K562 (cell line): ENCODE measurements around the gene CCDC88C. TPM values are rescaled to one million over a fixed set of nuclear protein-coding genes. Genes with fewer than 3 reads are reported as not detected.

Experiments used
- ATAC-seq: fragments of 200-7000 bp; cut with Tn5 transposase; 3 replicates; pipeline ENCODE4 v1.9.1; 2020; ENCODE audit warnings: moderate library complexity
- BruUV-seq: library from RNA; stranded (reverse); fragments of 400-500 nt; replicated peaks from 2 replicates; lab custom pipeline; 2021; lab: Mats Ljungman, UMichigan
- CTCF ChIA-PET: fragments of 300-600 bp; formaldehyde crosslinking; extraction: SDS; loops from one replicate; lab custom pipeline; 2021; ENCODE audit warnings: low intra/inter-chr PET ratio; lab: Yijun Ruan, JAX
- POLR2A ChIA-PET: fragments of 300-600, 350-650 bp; sonication (Branson Sonifier 250); formaldehyde crosslinking; extraction: SDS; loops from one replicate; lab custom pipeline; 2021; ENCODE audit warnings: antibody characterized with exemption, inconsistent platforms; lab: Yijun Ruan, JAX
- DNase-seq, 4 experiments: peaks; one replicate each; pipeline versions ENCODE4 v3.0.0 to v3.0.0-alpha.2; 2011 to 2018; ENCODE audit warnings: low spot score in 3 of 4, mixed read lengths in 3 of 4; ENCODE audit errors: extremely low read depth in 1 of 4
- FAIRE-seq: peaks from 2 replicates; lab custom pipeline; 2011; peaks lifted over from hg19 to GRCh38; lab: Jason Lieb, UNC
- H2AFZ ChIP-seq: 2 replicates; pipeline ENCODE4 v1.6.0; 2011; ENCODE audit warnings: low read depth, low read length, control low read depth, inconsistent platforms
- H3K27ac ChIP-seq: fragments of 200-600 bp; 3 replicates; pipeline ENCODE4 v1.8.0; 2011; ENCODE audit warnings: low read depth, mild to moderate bottlenecking, control low read depth, inconsistent platforms, low read length, moderate library complexity, mixed read lengths; ENCODE audit errors: extremely low read depth
- H3K27me3 ChIP-seq, 2 experiments: fragments of 300-600 bp in 1 of 2; 2 replicates in 1 of 2; 3 replicates in 1 of 2; pipeline versions ENCODE4 v1.6.0 to v1.8.0; 2011; ENCODE audit warnings: inconsistent platforms in 2 of 2, low read length in 2 of 2, mild to moderate bottlenecking in 1 of 2, mixed read lengths in 1 of 2, moderate library complexity in 1 of 2; ENCODE audit not compliant: control insufficient read depth in 2 of 2, insufficient read depth in 2 of 2
- H3K36me3 ChIP-seq: fragments of 300-600 bp; 3 replicates; pipeline ENCODE4 v1.8.0; 2011; ENCODE audit warnings: mild to moderate bottlenecking, low read length, inconsistent platforms; ENCODE audit not compliant: control insufficient read depth, insufficient read depth
- H3K4me1 ChIP-seq, 2 experiments: fragments of 200-600 bp in 1 of 2; replicated peaks in 1 of 2; 2 replicates in 1 of 2; 3 replicates in 1 of 2; pipeline versions ENCODE4 v1.5.1 to v1.8.0; 2011; ENCODE audit warnings: inconsistent platforms in 2 of 2, low read length in 2 of 2, mild to moderate bottlenecking in 1 of 2, mixed read lengths in 1 of 2, moderate library complexity in 1 of 2; ENCODE audit not compliant: control insufficient read depth in 2 of 2, insufficient read depth in 2 of 2
- H3K4me2 ChIP-seq: 2 replicates; pipeline ENCODE4 v1.6.1; 2011; ENCODE audit warnings: low read length, control low read depth, inconsistent platforms, mixed read lengths; ENCODE audit not compliant: insufficient read depth
- H3K4me3 ChIP-seq: fragments of 200-600 bp; sonication (generic), shearing (Covaris generic); 2 replicates; pipeline ENCODE4 v1.5.1; 2016; ENCODE audit warnings: control low read depth, inconsistent platforms
- H3K79me2 ChIP-seq: fragments of 200-600 bp; 3 replicates; pipeline ENCODE4 v1.8.0; 2011; ENCODE audit warnings: low read length, inconsistent platforms; ENCODE audit not compliant: control insufficient read depth, insufficient read depth
- H3K9ac ChIP-seq, 2 experiments: 2 replicates each; pipeline versions ENCODE4 v1.6.0 to v1.6.1; 2011; ENCODE audit warnings: low read depth in 2 of 2, low read length in 2 of 2, control low read depth in 1 of 2, inconsistent platforms in 1 of 2, mild to moderate bottlenecking in 1 of 2, mixed read lengths in 1 of 2; ENCODE audit not compliant: insufficient read depth in 1 of 2
- H3K9me1 ChIP-seq: one replicate; pipeline ENCODE4 v1.6.0; 2011; ENCODE audit warnings: inconsistent platforms, mild to moderate bottlenecking, low read length, moderate library complexity; ENCODE audit not compliant: control insufficient read depth, insufficient read depth
- H3K9me3 ChIP-seq: replicated peaks from 2 replicates; pipeline ENCODE4 v1.5.1; 2011; ENCODE audit warnings: low read depth, low read length, inconsistent platforms; ENCODE audit not compliant: control insufficient read depth, insufficient read depth
- H4K20me1 ChIP-seq: replicated peaks from 2 replicates; pipeline ENCODE4 v1.6.1; 2011; ENCODE audit warnings: low read length, inconsistent platforms, mixed read lengths; ENCODE audit not compliant: control insufficient read depth, insufficient read depth
- ATF4 ChIP-seq: fragments of 450-650 bp; formaldehyde crosslinking; IDR thresholded peaks from 2 replicates; pipeline ENCODE4 v1.4.0; 2022; ENCODE audit warnings: mild to moderate bottlenecking, moderate library complexity
- CHD2 ChIP-seq: IDR thresholded peaks from 2 replicates; pipeline ENCODE4 v1.6.1; 2011; ENCODE audit warnings: low read depth, low read length
- E2F6 ChIP-seq, 2 experiments: IDR thresholded peaks; 2 replicates each; pipeline ENCODE4 v1.6.1; 2011; ENCODE audit warnings: borderline replicate concordance in 1 of 2, control low read depth in 1 of 2, low read depth in 1 of 2, low read length in 1 of 2, mild to moderate bottlenecking in 1 of 2, mixed read lengths in 1 of 2, moderate library complexity in 1 of 2; ENCODE audit not compliant: insufficient read depth in 1 of 2, insufficient read length in 1 of 2, poor library complexity in 1 of 2, severe bottlenecking in 1 of 2; ENCODE audit errors: extremely low read depth in 1 of 2
- FOXO4 ChIP-seq: fragments of 450-650 bp; formaldehyde crosslinking; IDR thresholded peaks from 2 replicates; pipeline ENCODE4 v1.4.0; 2020; ENCODE audit warnings: mild to moderate bottlenecking, moderate library complexity
- GABPB2 ChIP-seq: fragments of 250-450 bp; sonication (Bioruptor Pico); conservative IDR thresholded peaks from 2 replicates; pipeline ENCODE4 v1.5.1; 2021; ENCODE audit warnings: mild to moderate bottlenecking
- GTF2B ChIP-seq: IDR thresholded peaks from 2 replicates; pipeline ENCODE4 v1.6.1; 2011; ENCODE audit not compliant: insufficient read length; ENCODE audit errors: extremely low read depth
- HCFC1 ChIP-seq: IDR thresholded peaks from 2 replicates; pipeline ENCODE4 v1.6.1; 2012; ENCODE audit warnings: low read depth, low read length, improper control_type of control experiment
- HMGN3 ChIP-seq: IDR thresholded peaks from 2 replicates; pipeline ENCODE4 v1.6.1; 2011; ENCODE audit warnings: borderline replicate concordance, low read depth, mild to moderate bottlenecking, mixed read lengths, low read length; ENCODE audit not compliant: insufficient read length; ENCODE audit errors: extremely low read depth
- KAT8 ChIP-seq: fragments of 450-650 bp; IDR thresholded peaks from 2 replicates; pipeline ENCODE4 v1.6.1; 2016; ENCODE audit warnings: low read depth, mild to moderate bottlenecking
- PKNOX1 ChIP-seq: fragments of 450-650 bp; IDR thresholded peaks from 2 replicates; pipeline ENCODE4 v1.6.1; 2016
- TBP ChIP-seq: optimal IDR thresholded peaks from 2 replicates; pipeline ENCODE3; 2011; ENCODE audit warnings: low read depth, low read length, improper control_type of control experiment
- ZBTB17 ChIP-seq: fragments of 450-650 bp; formaldehyde crosslinking; IDR thresholded peaks from 2 replicates; pipeline ENCODE4 v1.4.0; 2020; ENCODE audit warnings: mild to moderate bottlenecking
- ZNF197 ChIP-seq: fragments of 200-800 bp; sonication (Bioruptor generic); IDR thresholded peaks from 2 replicates; pipeline ENCODE4 v1.6.1; 2016; ENCODE audit warnings: low read depth, missing genetic modification characterization, missing compliant biosample characterization
- ZNF311 ChIP-seq: fragments of 250-450 bp; sonication (Bioruptor Pico); IDR thresholded peaks from 2 replicates; pipeline ENCODE4 v1.4.0; 2020; ENCODE audit warnings: mild to moderate bottlenecking, moderate library complexity
- ZNF695 ChIP-seq: fragments of 450-650 bp; formaldehyde crosslinking; IDR thresholded peaks from 2 replicates; pipeline ENCODE4 v1.4.0; 2020; ENCODE audit warnings: mild to moderate bottlenecking, moderate library complexity
- WGBS: fragments of 100-300 bp; shearing (Covaris generic); methylation state at CpG from one replicate; pipeline ENCODE4 v1.1.6; 2016; ENCODE audit warnings: low coverage, mixed read lengths; ENCODE audit not compliant: insufficient coverage; ENCODE audit errors: missing lambda C conversion rate; 5-methylcytosine and 5-hydroxymethylcytosine counted together
- in situ Hi-C: fragments of 300-500 bp; cut with MboI; formaldehyde crosslinking; loops from 4 replicates; pipeline ENCODE4 v1.15.0; 2018; ENCODE audit warnings: inconsistent platforms, mixed read lengths
- intact Hi-C: fragments of 100-400 bp; cut with micrococcal nuclease; formaldehyde crosslinking; loops from 2 replicates; pipeline ENCODE4 v1.14.2; 2022
- polyA plus RNA-seq, 8 experiments: library from polyadenylated mRNA; depleted of rRNA in 4 of 8; stranded (reverse) in 5 of 8; unstranded in 3 of 8; fragments of >200 nt; fragmentation: Nextera tagmentation in 2 of 8; fragmentation: Illumina TruSeq in 1 of 8; extraction: Ambion mirVana in 2 of 8; extraction: Trizol in 1 of 8; gene quantifications; 2 replicates each; pipeline versions ENCODE4 v1.2.1 to v1.2.3, GENCODE V29; 2011 to 2014; ENCODE audit warnings: inconsistent platforms in 1 of 8, missing spikeins in 1 of 8
- total RNA-seq, 7 experiments: library from RNA; depleted of rRNA in 6 of 7; stranded (reverse); fragments of >200 nt in 6 of 7; fragmentation: Illumina TruSeq in 2 of 7; extraction: Trizol in 2 of 7; gene quantifications; 2 replicates each; pipeline versions ENCODE4 v1.2.1 to v1.2.3, GENCODE V29; 2011 to 2021; ENCODE audit warnings: low replicate concordance in 1 of 7

CCDC88C gene
- total and polyA plus RNA-seq, 9 of the 15 experiments (the other 6 are each of a cell fraction or from before 2014, with no cell fraction given), result 0.62 to 22.5 (median 10.7) TPM

- BruUV-seq, result no TSS peak
- no peak overlapping the region for H3K4me2 ChIP-seq
- no peak for DNase-seq
- ChIA-PET CTCF (no interaction called here), POLR2A (interaction anchor here (0.6 kb wide), 1 partner anchor 104 kb away, joined by 3 read pairs; no protein-coding TSS in a partner anchor)
- no peaks in the 10 kb centered on the region for H3K9me3 ChIP-seq
- H3K4me1 ChIP-seq, result peaks cover 5 to 15% of the 10 kb centered on the region in 2 experiments; a peak in 3 of 5 replicates
- no peaks in the 10 kb centered on the region for H4K20me1 ChIP-seq
- H3K36me3 ChIP-seq, result peaks cover 58% of the 10 kb centered on the region; the same call in 2 of the 3 replicates
- H3K27ac ChIP-seq, result no peak overlapping the region
- TF ChIP-seq TBP (no peak), ZBTB17 (CRISPR knock-in tag) (no peak), FOXO4 (CRISPR knock-in tag) (no peak), ZNF695 (CRISPR knock-in tag) (no peak), HMGN3 (no peak), ZNF197 (CRISPR knock-in tag) (no peak), HCFC1 (no peak), E2F6 (IDR thresholded peaks at IDR 0.05; ENCODE audit: borderline replicate concordance in 1 of 2, extremely low read depth in 1 of 2, insufficient read depth in 1 of 2, insufficient read length in 1 of 2, low read depth in 1 of 2, low read length in 1 of 2, poor library complexity in 1 of 2, severe bottlenecking in 1 of 2) (no peak), PKNOX1 (no peak), ZNF311 (CRISPR knock-in tag) (no peak), GTF2B (no peak), ATF4 (no peak), KAT8 (no peak), GABPB2 (CRISPR knock-in tag) (no peak), CHD2 (no peak)
- peaks cover 3% of the 10 kb centered on the region for H3K9me1 ChIP-seq
- FAIRE-seq, result no peak
- 80% methylated on average over 7 of the region's 12 CpGs for WGBS
- in situ Hi-C loops, result loop anchor here (10.0 kb wide), 1 partner anchor 104 kb away; no protein-coding TSS in a partner anchor
- ATAC-seq, result no peak
- no peaks in the 10 kb centered on the region for H3K79me2 ChIP-seq
- H3K4me3 ChIP-seq, result no peak overlapping the region
- H3K9ac ChIP-seq, result no peak overlapping the region; a peak in 1 of 4 replicates
- H2AFZ ChIP-seq, result no peak overlapping the region
- no peaks in the 10 kb centered on the region for H3K27me3 ChIP-seq
- intact Hi-C loops, result no loop called here
Measured at GRCh38 chr14:91321131-91321530, 96.5 kb downstream of the CCDC88C start.
